Measurements from ENCODE around the gene LCN9.

GRCh38 chr9:135676891-135677290, 13.8 kb downstream of the LCN9 start:
- no peak for TF ChIP-seq POLR2AphosphoS5 (IDR thresholded peaks at IDR 0.05; ENCODE audit: low read depth, low read length)
- TF ChIP-seq TAF1 (IDR thresholded peaks at IDR 0.05; ENCODE audit: borderline replicate concordance, insufficient read depth, low read length), result no peak
- TF ChIP-seq, protein P1, sequence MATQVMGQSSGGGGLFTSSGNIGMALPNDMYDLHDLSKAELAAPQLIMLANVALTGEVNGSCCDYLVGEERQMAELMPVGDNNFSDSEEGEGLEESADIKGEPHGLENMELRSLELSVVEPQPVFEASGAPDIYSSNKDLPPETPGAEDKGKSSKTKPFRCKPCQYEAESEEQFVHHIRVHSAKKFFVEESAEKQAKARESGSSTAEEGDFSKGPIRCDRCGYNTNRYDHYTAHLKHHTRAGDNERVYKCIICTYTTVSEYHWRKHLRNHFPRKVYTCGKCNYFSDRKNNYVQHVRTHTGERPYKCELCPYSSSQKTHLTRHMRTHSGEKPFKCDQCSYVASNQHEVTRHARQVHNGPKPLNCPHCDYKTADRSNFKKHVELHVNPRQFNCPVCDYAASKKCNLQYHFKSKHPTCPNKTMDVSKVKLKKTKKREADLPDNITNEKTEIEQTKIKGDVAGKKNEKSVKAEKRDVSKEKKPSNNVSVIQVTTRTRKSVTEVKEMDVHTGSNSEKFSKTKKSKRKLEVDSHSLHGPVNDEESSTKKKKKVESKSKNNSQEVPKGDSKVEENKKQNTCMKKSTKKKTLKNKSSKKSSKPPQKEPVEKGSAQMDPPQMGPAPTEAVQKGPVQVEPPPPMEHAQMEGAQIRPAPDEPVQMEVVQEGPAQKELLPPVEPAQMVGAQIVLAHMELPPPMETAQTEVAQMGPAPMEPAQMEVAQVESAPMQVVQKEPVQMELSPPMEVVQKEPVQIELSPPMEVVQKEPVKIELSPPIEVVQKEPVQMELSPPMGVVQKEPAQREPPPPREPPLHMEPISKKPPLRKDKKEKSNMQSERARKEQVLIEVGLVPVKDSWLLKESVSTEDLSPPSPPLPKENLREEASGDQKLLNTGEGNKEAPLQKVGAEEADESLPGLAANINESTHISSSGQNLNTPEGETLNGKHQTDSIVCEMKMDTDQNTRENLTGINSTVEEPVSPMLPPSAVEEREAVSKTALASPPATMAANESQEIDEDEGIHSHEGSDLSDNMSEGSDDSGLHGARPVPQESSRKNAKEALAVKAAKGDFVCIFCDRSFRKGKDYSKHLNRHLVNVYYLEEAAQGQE (IDR thresholded peaks at IDR 0.05; ENCODE audit: insufficient read depth in 1 of 2, low read depth in 2 of 2, low read length in 2 of 2), result no peak
- no peak for TF ChIP-seq SIN3A (IDR thresholded peaks at IDR 0.05; ENCODE audit: borderline replicate concordance, insufficient read depth, low read length)
- no peak for TF ChIP-seq FOXP2 (optimal IDR thresholded peaks at IDR 0.05; ENCODE audit: borderline replicate concordance, extremely low read depth, extremely low read length, insufficient read depth)
